GM23248 (cell line): Measurements from ENCODE around the gene TOP1. TPM values are rescaled to one million over a fixed set of nuclear protein-coding genes. Genes with fewer than 3 reads are reported as not detected.

ENCODE experiments used
- DNase-seq: peaks from one replicate; pipeline ENCODE4 v3.0.0-alpha.2; 2015
- H2AFZ ChIP-seq: fragments of 200-600 bp; sonication (generic); 2 replicates; pipeline ENCODE4 v1.6.1; 2016; ENCODE audit warnings: antibody characterized with exemption
- H3F3A ChIP-seq: fragments of 200-600 bp; sonication (generic); 2 replicates; pipeline ENCODE4 v1.6.1; 2016; ENCODE audit warnings: mild to moderate bottlenecking, antibody characterized with exemption, mixed run types; ENCODE audit not compliant: insufficient read depth
- H3K27ac ChIP-seq: fragments of 200-600 bp; sonication (generic); 2 replicates; pipeline ENCODE4 v1.5.1; 2016; ENCODE audit warnings: mild to moderate bottlenecking
- H3K27me3 ChIP-seq: fragments of 200-600 bp; sonication (generic); replicated peaks from 2 replicates; pipeline ENCODE4 v1.6.1; 2016; ENCODE audit warnings: mild to moderate bottlenecking; ENCODE audit not compliant: insufficient read depth
- H3K36me3 ChIP-seq: fragments of 200-600 bp; sonication (generic); 2 replicates; pipeline ENCODE4 v1.6.1; 2016; ENCODE audit warnings: low read depth, mild to moderate bottlenecking
- H3K4me1 ChIP-seq: fragments of 200-600 bp; sonication (generic); 2 replicates; pipeline ENCODE4 v1.6.1; 2016; ENCODE audit warnings: mild to moderate bottlenecking; ENCODE audit not compliant: insufficient read depth
- H3K4me2 ChIP-seq: fragments of 200-600 bp; sonication (generic); one replicate; pipeline ENCODE4 v1.6.1; 2016; ENCODE audit warnings: mild to moderate bottlenecking; ENCODE audit not compliant: unreplicated experiment
- H3K4me3 ChIP-seq: fragments of 200-600 bp; sonication (generic); 2 replicates; pipeline ENCODE4 v1.5.1; 2016; ENCODE audit warnings: mild to moderate bottlenecking
- H3K79me2 ChIP-seq: fragments of 200-600 bp; sonication (generic); 2 replicates; pipeline ENCODE4 v1.6.1; 2016; ENCODE audit warnings: mild to moderate bottlenecking; ENCODE audit not compliant: insufficient read depth
- H3K9ac ChIP-seq: fragments of 200-600 bp; sonication (generic); 2 replicates; pipeline ENCODE4 v1.6.1; 2016; ENCODE audit warnings: mild to moderate bottlenecking
- H3K9me2 ChIP-seq: fragments of 200-600 bp; sonication (generic); 2 replicates; pipeline ENCODE4 v1.6.1; 2016; ENCODE audit warnings: mixed run types, mild to moderate bottlenecking, moderate library complexity; ENCODE audit not compliant: insufficient read depth
- H3K9me3 ChIP-seq: fragments of 200-600 bp; sonication (generic); one replicate; pipeline ENCODE4 v1.6.1; 2017; ENCODE audit warnings: low read depth
- H4K20me1 ChIP-seq: fragments of 200-600 bp; sonication (generic); 2 replicates; pipeline ENCODE4 v1.6.0; 2016; ENCODE audit not compliant: insufficient read depth
- EZH2 ChIP-seq: fragments of 200-600 bp; sonication (generic); IDR thresholded peaks from 2 replicates; pipeline ENCODE4 v1.6.1; 2018; ENCODE audit warnings: antibody characterized with exemption, mild to moderate bottlenecking; ENCODE audit not compliant: insufficient read depth, poor library complexity, severe bottlenecking
- EZH2phosphoT487 ChIP-seq: fragments of 200-600 bp; sonication (generic); IDR thresholded peaks from 2 replicates; pipeline ENCODE4 v1.6.1; 2018; ENCODE audit warnings: antibody characterized with exemption, moderate library complexity, mild to moderate bottlenecking, low read depth; ENCODE audit not compliant: insufficient read depth
- WGBS, 2 experiments: methylation state at CpG; one replicate each; pipeline ENCODE4 v1.1.6; 2015 to 2017; ENCODE audit warnings: low lambda C conversion rate in 2 of 2, low coverage in 1 of 2; ENCODE audit errors: missing lambda C conversion rate in 2 of 2; 5-methylcytosine and 5-hydroxymethylcytosine counted together
- in situ Hi-C: fragments of 300-500 bp; cut with MboI; formaldehyde crosslinking; loops from 2 replicates; pipeline ENCODE4 v1.15.0; 2020
- polyA plus RNA-seq: library from polyadenylated mRNA; unstranded; fragments of >200 nt; fragmentation: Nextera tagmentation; extraction: Ambion mirVana; gene quantifications from 2 replicates; pipeline ENCODE4 v1.2.1, GENCODE V29; 2016
- total RNA-seq: library from RNA; depleted of rRNA; stranded (reverse); fragments of >200 nt; shearing (Covaris generic); gene quantifications from 2 replicates; pipeline ENCODE4 v1.2.3, GENCODE V29; 2014

The TOP1 gene
- total and polyA plus RNA-seq, 2 experiments from 2014 or later: 9.0 to 17.9 TPM

- no peak overlapping the region for H3K9ac ChIP-seq
- peaks cover 6% of the 10 kb centered on the region for H3F3A ChIP-seq
- H3K4me3 ChIP-seq: no peak overlapping the region
- DNase-seq: no peak
- peaks cover 16% of the 10 kb centered on the region; the same call in 1 of the 2 replicates for H4K20me1 ChIP-seq
- 50 to 62% methylated on average over 1 of the region's 1 CpG for WGBS, 2 experiments
- H3K27me3 ChIP-seq: no peaks in the 10 kb centered on the region
- no peaks in the 10 kb centered on the region for H3K9me2 ChIP-seq
- no peak overlapping the region for H2AFZ ChIP-seq
- H3K79me2 ChIP-seq: peaks cover 98% of the 10 kb centered on the region
- no peak overlapping the region for H3K4me2 ChIP-seq
- H3K9me3 ChIP-seq: no peaks in the 10 kb centered on the region
- peaks cover 5% of the 10 kb centered on the region for H3K4me1 ChIP-seq
- in situ Hi-C loops: no loop called here
- no peak overlapping the region for H3K27ac ChIP-seq
- TF ChIP-seq EZH2 (no peak), EZH2phosphoT487 (no peak)
- peaks cover 23% of the 10 kb centered on the region; the same call in 1 of the 2 replicates for H3K36me3 ChIP-seq
Measured at GRCh38 chr20:41063442-41063841, 34.8 kb downstream of the TOP1 start.

- no peaks in the 10 kb centered on the region for H3F3A ChIP-seq
- DNase-seq: no peak
- H4K20me1 ChIP-seq: peaks cover 16% of the 10 kb centered on the region; the same call in 1 of the 2 replicates
- H2AFZ ChIP-seq: no peak overlapping the region
- in situ Hi-C loops: no loop called here
- H3K9ac ChIP-seq: no peak overlapping the region
- no peak overlapping the region for H3K4me3 ChIP-seq
- peaks cover 100% of the 10 kb centered on the region for H3K79me2 ChIP-seq
- H3K36me3 ChIP-seq: peaks cover 23% of the 10 kb centered on the region; the same call in 1 of the 2 replicates
- H3K9me2 ChIP-seq: no peaks in the 10 kb centered on the region
- 94 to 100% methylated on average over 1 of the region's 1 CpG for WGBS, 2 experiments
- H3K4me1 ChIP-seq: no peaks in the 10 kb centered on the region
- no peaks in the 10 kb centered on the region for H3K27me3 ChIP-seq
- no peak overlapping the region for H3K4me2 ChIP-seq
- H3K27ac ChIP-seq: no peak overlapping the region
- no peaks in the 10 kb centered on the region for H3K9me3 ChIP-seq
- TF ChIP-seq EZH2phosphoT487: no peak
- TF ChIP-seq EZH2: no peak
Measured at GRCh38 chr20:41064377-41064776, 35.8 kb downstream of the TOP1 start.

- TF ChIP-seq EZH2phosphoT487: no peak
- no peak for TF ChIP-seq EZH2
- Histone ChIP-seq H3K4me1 (no peaks in the 10 kb centered on the region), H3K36me3 (peaks cover 23% of the 10 kb centered on the region; the same call in 1 of the 2 replicates), H4K20me1 (0 out of 2 replicates have a peak, but pooled peaks cover 10% of the 10 kb centered on the region), H3K4me2 (no peak overlapping the region), H3K27me3 (no peaks in the 10 kb centered on the region), H3K9me3 (no peaks in the 10 kb centered on the region), H3K4me3 (no peak overlapping the region), H3K27ac (no peak overlapping the region), H3K9me2 (no peaks in the 10 kb centered on the region), H3K79me2 (peaks cover 100% of the 10 kb centered on the region), H3K9ac (no peak overlapping the region), H3F3A (no peaks in the 10 kb centered on the region), H2AFZ (no peak overlapping the region)
- in situ Hi-C loops: no loop called here
- 89 to 99% methylated on average over 3 of the region's 3 CpGs for WGBS, 2 experiments
- DNase-seq: no peak
Measured at GRCh38 chr20:41065716-41066115, 37.1 kb downstream of the TOP1 start.

DNA sequence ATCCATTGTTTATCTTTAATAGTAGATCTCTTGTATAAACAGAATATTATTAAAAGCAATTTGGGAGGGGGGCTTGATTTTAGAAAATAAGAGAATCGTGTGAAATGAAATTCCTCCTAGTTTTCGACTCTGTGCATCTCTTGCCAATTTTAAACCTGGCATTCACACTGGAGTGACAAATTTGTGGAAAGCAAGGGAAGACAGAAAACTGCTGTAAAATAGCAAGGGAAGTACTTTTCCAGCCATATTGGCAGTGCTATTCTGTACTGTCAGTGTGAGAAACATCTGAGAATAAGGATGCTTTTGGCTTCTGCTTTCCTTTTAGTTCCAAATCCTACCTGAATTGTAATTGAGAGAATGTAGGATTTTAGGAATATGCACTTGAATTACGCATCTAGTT, 40.2 kb downstream of the TOP1 start:
- Histone ChIP-seq H3K36me3 (peaks cover 14% of the 10 kb centered on the region; the same call in 1 of the 2 replicates), H3K27ac (no peak overlapping the region), H3K9ac (no peak overlapping the region), H3K9me3 (no peaks in the 10 kb centered on the region), H3K4me2 (no peak overlapping the region), H3F3A (peaks cover 19% of the 10 kb centered on the region), H3K4me1 (peaks cover 22% of the 10 kb centered on the region), H3K79me2 (peaks cover 99% of the 10 kb centered on the region), H4K20me1 (peaks cover 10% of the 10 kb centered on the region; the same call in 1 of the 2 replicates), H3K9me2 (no peaks in the 10 kb centered on the region), H3K27me3 (no peaks in the 10 kb centered on the region), H2AFZ (no peak overlapping the region), H3K4me3 (no peak overlapping the region)
- in situ Hi-C loops: no loop called here
- 48 to 57% methylated on average over 3 of the region's 3 CpGs for WGBS, 2 experiments
- TF ChIP-seq EZH2: no peak
- no peak for TF ChIP-seq EZH2phosphoT487
- DNase-seq: no peak
